SU-DHL-6 (cell line): Measurements from ENCODE around the gene MEAK7.

Experiments
- H2AFZ ChIP-seq: fragments of 200-600 bp; sonication (generic); 2 replicates; pipeline ENCODE4 v1.6.1; 2014; ENCODE audit warnings: low read depth, mild to moderate bottlenecking, moderate library complexity, mixed read lengths, antibody characterized with exemption, low read length; ENCODE audit not compliant: severe bottlenecking
- H3F3A ChIP-seq: fragments of 200-600 bp; shearing (Covaris generic); 2 replicates; pipeline ENCODE4 v1.6.0; 2016; ENCODE audit warnings: antibody characterized with exemption, mild to moderate bottlenecking; ENCODE audit not compliant: insufficient read depth
- H3K27ac ChIP-seq: fragments of 200-600 bp; sonication (generic); 2 replicates; pipeline ENCODE4 v1.5.1; 2016; ENCODE audit warnings: low read depth, mild to moderate bottlenecking, low read length, moderate library complexity, mixed read lengths
- H3K27me3 ChIP-seq: fragments of 200-600 bp; sonication (generic), shearing (Covaris generic); 2 replicates; pipeline ENCODE4 v1.6.0; 2014; ENCODE audit warnings: mild to moderate bottlenecking, low read length
- H3K36me3 ChIP-seq: fragments of 200-600 bp; sonication (generic); 2 replicates; pipeline ENCODE4 v1.6.1; 2014; ENCODE audit warnings: mild to moderate bottlenecking, low read length, mixed read lengths
- H3K4me2 ChIP-seq: fragments of 300-600, 200-600 bp; shearing (Covaris generic), sonication (generic); 2 replicates; pipeline ENCODE4 v1.6.0; 2014; ENCODE audit warnings: low read length, low read depth, mild to moderate bottlenecking; ENCODE audit not compliant: poor library complexity, severe bottlenecking
- H3K4me3 ChIP-seq: fragments of 200-600 bp; sonication (generic); 2 replicates; pipeline ENCODE4 v1.5.1; 2014; ENCODE audit warnings: antibody characterized with exemption, low read length, mild to moderate bottlenecking, mixed read lengths; ENCODE audit not compliant: insufficient read depth, poor library complexity, severe bottlenecking
- H3K79me2 ChIP-seq: fragments of 200-600 bp; sonication (generic); 2 replicates; pipeline ENCODE4 v1.6.1; 2014; ENCODE audit warnings: mild to moderate bottlenecking, low read length, moderate library complexity; ENCODE audit not compliant: insufficient read depth
- H3K9ac ChIP-seq: fragments of 200-600 bp; sonication (generic); 2 replicates; pipeline ENCODE4 v1.7.0; 2014; ENCODE audit warnings: mild to moderate bottlenecking, low read length
- H3K9me2 ChIP-seq: fragments of 200-600 bp; sonication (generic); replicated peaks from 2 replicates; pipeline ENCODE4 v1.6.1; 2014; ENCODE audit warnings: low read length; ENCODE audit not compliant: insufficient read depth
- H3K9me3 ChIP-seq: fragments of 200-600 bp; sonication (generic); 2 replicates; pipeline ENCODE4 v1.6.1; 2014; ENCODE audit warnings: low read length, mixed read lengths; ENCODE audit not compliant: insufficient read depth
- H4K20me1 ChIP-seq: fragments of 200-600 bp; sonication (generic); 2 replicates; pipeline ENCODE4 v1.6.1; 2014; ENCODE audit warnings: low read depth, mild to moderate bottlenecking, antibody characterized with exemption, low read length, moderate library complexity, mixed read lengths
- EZH2phosphoT487 ChIP-seq: fragments of 200-600 bp; sonication (generic), shearing (Covaris generic); conservative IDR thresholded peaks from 2 replicates; pipeline ENCODE4 v1.6.1; 2018; ENCODE audit warnings: mild to moderate bottlenecking, antibody characterized with exemption, low read length, moderate library complexity, mixed read lengths
- TF ChIP-seq, protein P1 (sequence below): fragments of 200-600 bp; sonication (generic); IDR thresholded peaks from one replicate; pipeline ENCODE4 v1.5.1; 2017; ENCODE audit warnings: antibody characterized with exemption, mild to moderate bottlenecking, low read length, moderate library complexity; ENCODE audit not compliant: insufficient read depth, poor library complexity, severe bottlenecking

MEAK7 gene

DNA sequence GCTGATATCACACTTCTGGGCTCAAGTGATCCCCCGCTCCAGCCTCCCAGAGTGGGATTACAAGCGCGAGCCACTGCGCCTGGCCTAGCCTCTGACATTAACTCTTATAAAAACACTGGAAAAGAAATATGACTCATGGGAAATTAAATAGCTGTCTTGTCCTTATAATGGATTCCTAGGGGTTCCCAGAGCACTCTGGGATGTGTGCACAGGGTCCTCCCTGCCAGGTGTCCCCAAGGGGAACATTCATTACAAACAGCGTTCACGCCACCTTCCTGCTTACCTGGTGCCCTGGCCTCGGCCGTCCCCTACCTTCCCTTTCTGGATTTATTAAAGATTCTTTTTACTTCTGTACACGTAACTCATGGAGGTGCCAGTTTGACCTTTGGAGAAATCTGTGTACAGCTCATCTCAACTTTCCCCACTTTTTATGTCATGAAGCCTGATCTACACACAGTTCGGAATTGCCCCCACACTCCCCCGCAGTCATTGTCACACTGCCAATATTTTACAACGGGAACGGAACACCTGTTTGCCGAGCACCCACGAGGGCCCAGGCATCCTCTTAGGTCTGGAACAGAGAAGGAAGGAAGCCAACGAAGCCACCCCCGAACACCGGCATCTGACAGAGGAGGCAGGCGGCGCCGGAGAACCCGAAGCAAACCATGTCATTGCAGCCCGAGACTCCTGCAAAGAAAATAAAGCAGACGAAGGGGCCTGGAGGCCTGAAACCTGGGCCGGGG lies 39.7 kb upstream of the MEAK7 start:
- Histone ChIP-seq H4K20me1 (no peaks in the 10 kb centered on the region), H3F3A (no peaks in the 10 kb centered on the region), H3K9me3 (no peaks in the 10 kb centered on the region), H3K4me3 (no peak overlapping the region), H3K9ac (no peak overlapping the region), H3K36me3 (no peaks in the 10 kb centered on the region), H3K27ac (no peak overlapping the region), H3K79me2 (no peaks in the 10 kb centered on the region), H2AFZ (no peak overlapping the region), H3K4me2 (no peak overlapping the region), H3K9me2 (no peaks in the 10 kb centered on the region), H3K27me3 (no peaks in the 10 kb centered on the region)
- no peak for TF ChIP-seq EZH2phosphoT487
- TF ChIP-seq, protein P1, sequence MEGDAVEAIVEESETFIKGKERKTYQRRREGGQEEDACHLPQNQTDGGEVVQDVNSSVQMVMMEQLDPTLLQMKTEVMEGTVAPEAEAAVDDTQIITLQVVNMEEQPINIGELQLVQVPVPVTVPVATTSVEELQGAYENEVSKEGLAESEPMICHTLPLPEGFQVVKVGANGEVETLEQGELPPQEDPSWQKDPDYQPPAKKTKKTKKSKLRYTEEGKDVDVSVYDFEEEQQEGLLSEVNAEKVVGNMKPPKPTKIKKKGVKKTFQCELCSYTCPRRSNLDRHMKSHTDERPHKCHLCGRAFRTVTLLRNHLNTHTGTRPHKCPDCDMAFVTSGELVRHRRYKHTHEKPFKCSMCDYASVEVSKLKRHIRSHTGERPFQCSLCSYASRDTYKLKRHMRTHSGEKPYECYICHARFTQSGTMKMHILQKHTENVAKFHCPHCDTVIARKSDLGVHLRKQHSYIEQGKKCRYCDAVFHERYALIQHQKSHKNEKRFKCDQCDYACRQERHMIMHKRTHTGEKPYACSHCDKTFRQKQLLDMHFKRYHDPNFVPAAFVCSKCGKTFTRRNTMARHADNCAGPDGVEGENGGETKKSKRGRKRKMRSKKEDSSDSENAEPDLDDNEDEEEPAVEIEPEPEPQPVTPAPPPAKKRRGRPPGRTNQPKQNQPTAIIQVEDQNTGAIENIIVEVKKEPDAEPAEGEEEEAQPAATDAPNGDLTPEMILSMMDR = no peak

DNA sequence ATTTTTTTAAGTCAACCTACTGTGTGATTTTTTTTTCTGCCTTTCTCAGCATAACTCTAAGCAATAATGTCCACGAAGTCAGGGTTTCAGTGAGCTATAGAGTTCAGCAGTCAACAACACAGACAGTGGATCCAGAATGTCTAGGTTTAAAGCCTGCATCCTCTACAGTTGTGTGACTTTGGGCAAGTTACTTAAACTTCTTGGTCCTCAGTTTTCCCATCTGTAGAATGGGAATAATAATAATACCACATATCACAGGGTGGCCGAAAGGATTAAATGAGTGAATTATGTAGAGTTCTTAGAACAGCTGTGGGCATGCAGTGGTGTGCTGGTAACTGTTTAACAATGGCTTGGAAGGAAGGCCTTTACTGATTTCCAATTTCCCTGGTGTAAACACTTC lies 38.8 kb upstream of the MEAK7 start:
- no peak overlapping the region for H3K9ac ChIP-seq
- H2AFZ ChIP-seq = no peak overlapping the region
- H3K36me3 ChIP-seq = no peaks in the 10 kb centered on the region
- H3K4me2 ChIP-seq = no peak overlapping the region
- no peak overlapping the region for H3K4me3 ChIP-seq
- H3K27ac ChIP-seq = no peak overlapping the region
- H4K20me1 ChIP-seq = no peaks in the 10 kb centered on the region
- H3F3A ChIP-seq = no peaks in the 10 kb centered on the region
- no peaks in the 10 kb centered on the region for H3K27me3 ChIP-seq
- H3K9me3 ChIP-seq = no peaks in the 10 kb centered on the region
- no peak for TF ChIP-seq EZH2phosphoT487
- TF ChIP-seq, protein P1 = no peak
- H3K79me2 ChIP-seq = no peaks in the 10 kb centered on the region
- no peaks in the 10 kb centered on the region for H3K9me2 ChIP-seq

DNA sequence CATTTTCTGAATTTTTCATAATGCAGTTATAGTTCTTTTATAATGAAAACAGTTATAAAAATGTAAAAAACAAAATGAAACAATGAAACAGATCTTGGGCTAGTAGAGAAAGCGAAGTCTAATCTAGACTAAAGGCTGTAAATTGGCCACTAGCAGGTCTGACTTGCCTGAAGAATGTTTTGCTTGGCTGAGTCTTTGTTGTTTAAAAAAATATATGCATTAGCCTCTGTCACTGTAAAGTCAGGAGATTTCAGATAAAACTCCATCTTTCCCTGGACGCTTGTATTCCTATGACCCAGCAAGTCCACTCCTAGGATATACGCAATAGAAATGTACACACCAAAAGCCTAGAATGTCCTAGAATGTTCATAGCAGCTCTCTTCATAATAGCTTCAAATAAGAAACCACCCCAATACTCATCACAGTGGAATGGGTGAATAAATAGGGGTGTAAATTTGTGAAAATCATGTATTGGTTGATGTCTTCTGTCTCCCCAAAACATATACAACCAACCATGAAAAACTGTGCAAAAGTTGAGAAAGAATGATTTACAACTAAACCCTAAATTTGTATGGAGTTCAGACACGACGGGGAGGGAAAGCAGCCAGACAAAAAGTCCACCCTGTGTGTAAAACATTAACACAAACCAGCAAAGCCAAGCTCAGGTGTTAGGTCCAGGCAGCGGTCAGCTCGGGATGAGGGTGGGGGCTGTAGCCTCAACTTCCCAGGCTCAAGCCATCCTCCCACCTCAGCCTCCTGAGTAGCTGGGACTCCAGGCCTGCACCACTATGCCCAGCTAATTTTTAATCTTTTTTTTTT lies 37.7 kb upstream of the MEAK7 start:
- Histone ChIP-seq H3K9ac (no peak overlapping the region), H2AFZ (no peak overlapping the region), H3K27me3 (no peaks in the 10 kb centered on the region), H3K4me3 (no peak overlapping the region), H3F3A (no peaks in the 10 kb centered on the region), H3K27ac (no peak overlapping the region), H4K20me1 (no peaks in the 10 kb centered on the region), H3K4me2 (no peak overlapping the region), H3K9me2 (no peaks in the 10 kb centered on the region), H3K36me3 (no peaks in the 10 kb centered on the region), H3K9me3 (no peaks in the 10 kb centered on the region), H3K79me2 (no peaks in the 10 kb centered on the region)
- TF ChIP-seq EZH2phosphoT487 = no peak

DNA sequence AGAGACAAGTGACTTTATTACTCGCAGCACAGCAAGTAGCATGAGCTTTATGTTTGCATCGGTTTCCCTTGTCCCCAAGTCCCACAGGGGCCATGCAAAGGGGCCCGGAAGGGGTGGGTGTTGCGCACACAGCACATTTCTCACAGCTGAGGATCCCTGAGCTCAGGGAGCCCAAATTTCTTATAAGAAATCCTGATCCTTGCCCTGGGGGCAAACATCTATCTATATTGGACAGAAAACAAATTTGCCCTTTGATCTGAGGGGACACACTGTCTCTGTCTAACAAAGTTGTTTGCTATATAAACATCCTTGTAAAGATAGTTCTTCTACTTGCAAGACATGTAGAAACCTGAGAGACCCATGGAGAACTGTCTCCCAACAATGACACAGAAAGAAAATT lies 35.7 kb upstream of the MEAK7 start:
- Histone ChIP-seq H3K9ac (no peak overlapping the region), H2AFZ (no peak overlapping the region), H3F3A (no peaks in the 10 kb centered on the region), H3K27me3 (no peaks in the 10 kb centered on the region), H4K20me1 (no peaks in the 10 kb centered on the region), H3K9me3 (no peaks in the 10 kb centered on the region), H3K9me2 (no peaks in the 10 kb centered on the region), H3K27ac (no peak overlapping the region), H3K4me3 (no peak overlapping the region), H3K79me2 (no peaks in the 10 kb centered on the region), H3K36me3 (no peaks in the 10 kb centered on the region), H3K4me2 (no peak overlapping the region)
- TF ChIP-seq, protein P1 = no peak
- TF ChIP-seq EZH2phosphoT487 = no peak
